ENCODE data around the gene BACH1. TPM values are rescaled to one million over a fixed set of nuclear protein-coding genes. Genes with fewer than 3 reads are reported as not detected.

The BACH1 gene
- total RNA-seq, 1 experiment from 2014 or later = 42.0 TPM

DNA sequence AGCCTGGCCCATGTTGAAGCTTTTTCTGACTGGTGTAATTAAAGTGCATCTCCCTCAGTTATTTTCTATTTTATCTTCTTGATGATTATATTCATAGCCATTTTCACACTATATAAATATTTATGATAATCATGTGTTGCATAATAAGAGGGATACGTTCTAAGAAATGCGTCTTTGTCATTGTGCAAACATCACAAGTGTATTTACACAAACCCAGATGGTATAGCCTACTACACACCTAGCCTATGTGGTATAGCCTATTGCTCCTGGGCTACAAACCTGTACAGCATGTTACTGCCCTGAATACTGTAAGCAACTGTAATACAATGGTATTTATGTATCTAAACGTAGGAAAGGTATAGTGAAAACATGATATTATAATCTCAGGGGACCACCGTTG, 88.1 kb downstream of the BACH1 start:
- Histone ChIP-seq H3K9me3 (ENCODE audit: low read length) (no peaks in the 10 kb centered on the region), H3K9me2 (replicated peaks; ENCODE audit: insufficient read depth, low read length) (no peaks in the 10 kb centered on the region), H3K27me3 (ENCODE audit: low read length) (no peaks in the 10 kb centered on the region), H3K4me3 (ENCODE audit: low read length) (no peak overlapping the region), H3K4me2 (ENCODE audit: low read depth, low read length, poor library complexity, severe bottlenecking) (no peak overlapping the region), H3K27ac (ENCODE audit: low read length) (no peak overlapping the region), H3K36me3 (ENCODE audit: insufficient read depth, low read length) (no peaks in the 10 kb centered on the region), H3K79me2 (ENCODE audit: low read length) (no peaks in the 10 kb centered on the region), H3K9ac (ENCODE audit: low read length) (no peak overlapping the region), H4K20me1 (ENCODE audit: insufficient read depth, low read depth, low read length) (no peaks in the 10 kb centered on the region), H3K4me1 (ENCODE audit: low read length) (no peaks in the 10 kb centered on the region), H2AFZ (ENCODE audit: low read length) (no peak overlapping the region)
- DNase-seq = no peak

DNA sequence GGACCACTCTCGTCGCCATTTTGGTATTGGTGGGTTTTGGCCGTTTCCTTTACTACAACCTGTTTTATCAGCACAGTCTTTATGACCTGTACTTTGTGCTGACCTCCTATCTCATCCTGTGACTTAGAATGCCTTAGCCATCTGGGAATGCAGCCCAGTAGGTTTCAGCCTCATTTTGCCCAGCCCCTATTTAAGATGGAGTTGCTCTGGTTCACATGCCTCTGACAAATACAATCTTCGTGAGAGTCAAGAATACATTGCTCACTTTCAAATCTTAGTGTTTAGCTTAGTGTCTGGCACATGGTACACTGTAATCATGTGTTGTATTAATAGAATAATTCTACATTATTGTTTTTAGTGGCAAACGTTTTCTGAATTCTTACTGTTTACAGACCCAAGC, 88.9 kb downstream of the BACH1 start:
- Histone ChIP-seq H3K9ac (ENCODE audit: low read length) (no peak overlapping the region), H3K9me2 (replicated peaks; ENCODE audit: insufficient read depth, low read length) (no peaks in the 10 kb centered on the region), H4K20me1 (ENCODE audit: insufficient read depth, low read depth, low read length) (no peaks in the 10 kb centered on the region), H3K79me2 (ENCODE audit: low read length) (no peaks in the 10 kb centered on the region), H3K9me3 (ENCODE audit: low read length) (no peaks in the 10 kb centered on the region), H3K4me1 (ENCODE audit: low read length) (no peaks in the 10 kb centered on the region), H3K4me2 (ENCODE audit: low read depth, low read length, poor library complexity, severe bottlenecking) (no peak overlapping the region), H2AFZ (ENCODE audit: low read length) (no peak overlapping the region), H3K27ac (ENCODE audit: low read length) (no peak overlapping the region), H3K27me3 (ENCODE audit: low read length) (no peaks in the 10 kb centered on the region), H3K36me3 (ENCODE audit: insufficient read depth, low read length) (no peaks in the 10 kb centered on the region), H3K4me3 (ENCODE audit: low read length) (no peak overlapping the region)
- DNase-seq = no peak

DNA sequence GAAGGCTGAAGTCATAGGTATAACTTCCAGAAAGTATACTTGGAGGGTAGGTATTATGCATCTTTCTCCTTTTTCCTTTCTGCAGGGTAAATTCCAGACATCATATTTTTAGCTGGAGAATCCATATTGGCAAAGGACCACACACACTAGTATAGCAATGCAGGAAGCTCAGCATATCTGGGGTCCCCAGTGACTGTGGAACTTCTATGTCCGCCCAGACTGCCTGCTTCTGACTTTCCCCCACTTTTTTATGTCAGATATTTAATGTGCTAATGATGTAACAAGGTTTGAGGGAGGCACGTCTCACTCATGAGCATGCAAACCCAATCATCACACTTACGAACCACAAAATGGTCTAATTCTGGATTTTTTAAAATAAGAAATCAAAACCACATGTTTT, 90.4 kb downstream of the BACH1 start:
- no peaks in the 10 kb centered on the region for H3K79me2 ChIP-seq (ENCODE audit: low read length)
- H3K36me3 ChIP-seq (ENCODE audit: insufficient read depth, low read length) = no peaks in the 10 kb centered on the region
- no peaks in the 10 kb centered on the region for H3K9me2 ChIP-seq (replicated peaks; ENCODE audit: insufficient read depth, low read length)
- H3K4me2 ChIP-seq (ENCODE audit: low read depth, low read length, poor library complexity, severe bottlenecking) = no peak overlapping the region
- no peaks in the 10 kb centered on the region for H3K27me3 ChIP-seq (ENCODE audit: low read length)
- no peaks in the 10 kb centered on the region for H3K4me1 ChIP-seq (ENCODE audit: low read length)
- no peak overlapping the region for H3K27ac ChIP-seq (ENCODE audit: low read length)
- no peak overlapping the region for H3K4me3 ChIP-seq (ENCODE audit: low read length)
- no peak overlapping the region for H2AFZ ChIP-seq (ENCODE audit: low read length)
- no peak for DNase-seq
- H3K9me3 ChIP-seq (ENCODE audit: low read length) = no peaks in the 10 kb centered on the region
- no peaks in the 10 kb centered on the region for H4K20me1 ChIP-seq (ENCODE audit: insufficient read depth, low read depth, low read length)
- H3K9ac ChIP-seq (ENCODE audit: low read length) = no peak overlapping the region

DNA sequence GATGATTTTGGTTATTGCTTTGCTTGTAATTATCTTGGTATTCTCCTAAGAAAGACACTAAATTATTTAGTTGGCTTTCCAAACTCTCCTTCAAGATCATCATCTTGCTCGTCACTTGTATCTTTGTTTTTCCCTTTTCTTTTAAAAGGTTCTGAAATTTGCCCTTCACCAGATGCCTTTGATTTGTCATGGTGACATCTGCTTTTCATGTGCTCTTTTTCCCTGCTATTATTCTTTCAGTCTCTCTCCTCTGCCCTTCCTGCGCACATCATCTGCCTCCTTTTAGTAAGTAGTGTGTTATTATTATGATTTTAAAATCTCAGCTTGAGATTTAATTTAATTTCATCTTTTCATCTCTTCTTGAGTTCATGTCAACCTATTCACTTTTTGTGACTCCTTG, 92.1 kb downstream of the BACH1 start:
- H3K4me3 ChIP-seq (ENCODE audit: low read length) = no peak overlapping the region
- H2AFZ ChIP-seq (ENCODE audit: low read length) = no peak overlapping the region

DNA sequence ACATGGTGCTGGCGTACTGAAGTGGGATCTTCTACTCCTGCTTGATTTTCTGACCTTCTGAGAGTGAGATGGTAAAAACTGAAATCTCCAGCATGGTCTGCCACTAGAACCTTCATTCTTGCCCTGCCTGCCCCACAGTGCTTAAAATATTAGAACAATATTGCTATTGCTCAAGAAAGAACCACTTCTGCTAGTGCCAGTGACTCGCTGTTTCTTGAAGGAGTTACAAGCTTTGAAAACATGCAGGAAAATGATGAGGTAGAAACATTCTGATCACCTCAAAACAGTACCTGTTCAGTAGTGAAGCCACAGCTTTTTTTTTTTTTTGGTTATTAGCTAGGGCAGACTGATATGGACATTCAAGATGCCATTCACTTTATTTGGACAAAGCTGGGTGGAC, 95.3 kb downstream of the BACH1 start:
- Histone ChIP-seq H2AFZ (ENCODE audit: low read length) (no peak overlapping the region), H3K9ac (ENCODE audit: low read length) (no peak overlapping the region), H3K27me3 (ENCODE audit: low read length) (no peaks in the 10 kb centered on the region), H3K4me2 (ENCODE audit: low read depth, low read length, poor library complexity, severe bottlenecking) (no peak overlapping the region), H3K79me2 (ENCODE audit: low read length) (no peaks in the 10 kb centered on the region), H3K27ac (ENCODE audit: low read length) (no peak overlapping the region), H4K20me1 (ENCODE audit: insufficient read depth, low read depth, low read length) (no peaks in the 10 kb centered on the region), H3K9me2 (replicated peaks; ENCODE audit: insufficient read depth, low read length) (no peaks in the 10 kb centered on the region), H3K9me3 (ENCODE audit: low read length) (no peaks in the 10 kb centered on the region; the same call in 1 of the 2 replicates), H3K4me1 (ENCODE audit: low read length) (no peaks in the 10 kb centered on the region), H3K36me3 (ENCODE audit: insufficient read depth, low read length) (peaks cover 8% of the 10 kb centered on the region; the same call in 1 of the 2 replicates), H3K4me3 (ENCODE audit: low read length) (no peak overlapping the region)
- DNase-seq = no peak

More for the DNA sequence above, 92.1 kb downstream of the BACH1 start:
- no peak for DNase-seq
- no peaks in the 10 kb centered on the region for H3K4me1 ChIP-seq (ENCODE audit: low read length)
- H3K27ac ChIP-seq (ENCODE audit: low read length) = no peak overlapping the region
- no peak overlapping the region for H3K4me2 ChIP-seq (ENCODE audit: low read depth, low read length, poor library complexity, severe bottlenecking)
- H3K79me2 ChIP-seq (ENCODE audit: low read length) = no peaks in the 10 kb centered on the region
- H4K20me1 ChIP-seq (ENCODE audit: insufficient read depth, low read depth, low read length) = no peaks in the 10 kb centered on the region
- H3K9ac ChIP-seq (ENCODE audit: low read length) = no peak overlapping the region
- no peaks in the 10 kb centered on the region for H3K27me3 ChIP-seq (ENCODE audit: low read length)
- no peaks in the 10 kb centered on the region for H3K9me2 ChIP-seq (replicated peaks; ENCODE audit: insufficient read depth, low read length)
- no peaks in the 10 kb centered on the region for H3K9me3 ChIP-seq (ENCODE audit: low read length)
- no peaks in the 10 kb centered on the region for H3K36me3 ChIP-seq (ENCODE audit: insufficient read depth, low read length)

Other genes starting within 250 kb of the BACH1 start
- gene CCT8, start 225.3 kb upstream of the BACH1 start, total RNA-seq (2014; rRNA removed; shearing (Covaris generic); ENCODE audit: low replicate concordance) = 242 and 276 TPM in 2 replicates
- 34.8 and 38.3 TPM in 2 replicates for gene MAP3K7CL, start 168.3 kb upstream of the BACH1 start, total RNA-seq (2014; rRNA removed; shearing (Covaris generic); ENCODE audit: low replicate concordance)

Data from Karpas-422 (cell line).